HFFc6 (cell line): ENCODE data around the gene SH2D1B. TPM values are rescaled to one million over a fixed set of nuclear protein-coding genes. Genes with fewer than 3 reads are reported as not detected.

Experiments
- DNase-seq: peaks from one replicate; pipeline ENCODE4 v3.0.0-alpha.2; 2018
- H3K27ac Mint-ChIP-seq: 2 replicates; pipeline ENCODE4 v1.8.0; 2020; ENCODE audit warnings: mild to moderate bottlenecking, mixed read lengths
- H3K27me3 Mint-ChIP-seq: 2 replicates; pipeline ENCODE4 v1.8.0; 2021; ENCODE audit warnings: mild to moderate bottlenecking, moderate library complexity, mixed read lengths; ENCODE audit not compliant: insufficient read depth
- H3K36me3 Mint-ChIP-seq: 2 replicates; pipeline ENCODE4 v1.8.0; 2021; ENCODE audit warnings: low read depth, mixed read lengths
- H3K4me1 Mint-ChIP-seq: 2 replicates; pipeline ENCODE4 v1.8.0; 2020; ENCODE audit warnings: low read depth, mixed read lengths
- H3K4me3 Mint-ChIP-seq: 2 replicates; pipeline ENCODE4 v1.8.0; 2020; ENCODE audit warnings: mild to moderate bottlenecking, moderate library complexity, mixed read lengths
- H3K9me3 Mint-ChIP-seq: 2 replicates; pipeline ENCODE4 v1.8.0; 2020; ENCODE audit warnings: mild to moderate bottlenecking, mixed read lengths
- total RNA-seq, 6 experiments: library from RNA; stranded (reverse); fragmentation: NEBNext Ultra II Directional; extraction: Animal tissue kit (Norgen Biotek cat#: 25700); gene quantifications; 2 replicates in 1 of 6; 3 replicates in 5 of 6; pipeline ENCODE4 v1.2.3, GENCODE V29; 2021
- TF ChIP-seq, protein P1 (sequence below): fragments of 200-600 bp; sonication (generic); IDR thresholded peaks from 2 replicates; pipeline ENCODE4 v1.5.0; 2021; ENCODE audit warnings: antibody characterized with exemption, mild to moderate bottlenecking

SH2D1B gene
- total RNA-seq, 6 experiments from 2014 or later = not detected

- H3K4me1 Mint-ChIP-seq = peaks cover 12% of the 10 kb centered on the region
Measured at GRCh38 chr1:162389971-162390370, 22.0 kb downstream of the SH2D1B start.

GRCh38 chr1:162389021-162389818 lies 22.7 kb downstream of the SH2D1B start:
- TF ChIP-seq, protein P1, sequence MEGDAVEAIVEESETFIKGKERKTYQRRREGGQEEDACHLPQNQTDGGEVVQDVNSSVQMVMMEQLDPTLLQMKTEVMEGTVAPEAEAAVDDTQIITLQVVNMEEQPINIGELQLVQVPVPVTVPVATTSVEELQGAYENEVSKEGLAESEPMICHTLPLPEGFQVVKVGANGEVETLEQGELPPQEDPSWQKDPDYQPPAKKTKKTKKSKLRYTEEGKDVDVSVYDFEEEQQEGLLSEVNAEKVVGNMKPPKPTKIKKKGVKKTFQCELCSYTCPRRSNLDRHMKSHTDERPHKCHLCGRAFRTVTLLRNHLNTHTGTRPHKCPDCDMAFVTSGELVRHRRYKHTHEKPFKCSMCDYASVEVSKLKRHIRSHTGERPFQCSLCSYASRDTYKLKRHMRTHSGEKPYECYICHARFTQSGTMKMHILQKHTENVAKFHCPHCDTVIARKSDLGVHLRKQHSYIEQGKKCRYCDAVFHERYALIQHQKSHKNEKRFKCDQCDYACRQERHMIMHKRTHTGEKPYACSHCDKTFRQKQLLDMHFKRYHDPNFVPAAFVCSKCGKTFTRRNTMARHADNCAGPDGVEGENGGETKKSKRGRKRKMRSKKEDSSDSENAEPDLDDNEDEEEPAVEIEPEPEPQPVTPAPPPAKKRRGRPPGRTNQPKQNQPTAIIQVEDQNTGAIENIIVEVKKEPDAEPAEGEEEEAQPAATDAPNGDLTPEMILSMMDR = no peak
- DNase-seq = peak; percentile 12
- Mint-ChIP-seq H3K9me3 (no peaks in the 10 kb centered on the region), H3K27ac (no peak overlapping the region), H3K4me1 (peaks cover 12% of the 10 kb centered on the region), H3K36me3 (no peaks in the 10 kb centered on the region), H3K4me3 (no peak overlapping the region), H3K27me3 (peaks cover 35% of the 10 kb centered on the region)

More at GRCh38 chr1:162389971-162390370, 22.0 kb downstream of the SH2D1B start:
- Mint-ChIP-seq H3K27ac (no peak overlapping the region), H3K9me3 (no peaks in the 10 kb centered on the region), H3K27me3 (peaks cover 35% of the 10 kb centered on the region), H3K4me3 (no peak overlapping the region), H3K36me3 (no peaks in the 10 kb centered on the region)
- no peak for DNase-seq
- TF ChIP-seq, protein P1 = no peak

DNA sequence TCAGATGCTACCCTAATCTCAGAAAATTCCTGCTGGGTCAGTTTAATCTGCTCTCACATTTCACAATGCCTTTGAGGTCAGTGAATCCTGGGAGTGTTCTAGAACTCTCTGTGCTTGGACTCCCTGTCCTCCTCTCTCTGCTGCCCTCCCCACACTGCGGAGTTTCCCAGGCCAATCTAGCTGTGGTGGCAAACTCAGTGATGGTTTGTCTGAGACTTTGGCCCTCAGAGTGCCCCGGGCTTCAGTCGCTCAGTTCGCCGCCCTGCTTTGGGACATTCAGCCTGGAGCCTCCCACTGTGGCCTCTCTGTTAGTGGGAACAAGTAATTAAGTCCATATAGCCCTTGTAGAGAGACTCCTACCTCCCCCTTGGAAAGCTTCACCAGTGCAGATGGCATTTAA lies 23.3 kb downstream of the SH2D1B start:
- H3K36me3 Mint-ChIP-seq = no peaks in the 10 kb centered on the region
- DNase-seq = no peak
- no peak overlapping the region for H3K4me3 Mint-ChIP-seq
- no peaks in the 10 kb centered on the region for H3K9me3 Mint-ChIP-seq
- H3K27me3 Mint-ChIP-seq = peaks cover 40% of the 10 kb centered on the region
- H3K4me1 Mint-ChIP-seq = peaks cover 12% of the 10 kb centered on the region
- H3K27ac Mint-ChIP-seq = no peak overlapping the region
- TF ChIP-seq, protein P1 = no peak

DNA sequence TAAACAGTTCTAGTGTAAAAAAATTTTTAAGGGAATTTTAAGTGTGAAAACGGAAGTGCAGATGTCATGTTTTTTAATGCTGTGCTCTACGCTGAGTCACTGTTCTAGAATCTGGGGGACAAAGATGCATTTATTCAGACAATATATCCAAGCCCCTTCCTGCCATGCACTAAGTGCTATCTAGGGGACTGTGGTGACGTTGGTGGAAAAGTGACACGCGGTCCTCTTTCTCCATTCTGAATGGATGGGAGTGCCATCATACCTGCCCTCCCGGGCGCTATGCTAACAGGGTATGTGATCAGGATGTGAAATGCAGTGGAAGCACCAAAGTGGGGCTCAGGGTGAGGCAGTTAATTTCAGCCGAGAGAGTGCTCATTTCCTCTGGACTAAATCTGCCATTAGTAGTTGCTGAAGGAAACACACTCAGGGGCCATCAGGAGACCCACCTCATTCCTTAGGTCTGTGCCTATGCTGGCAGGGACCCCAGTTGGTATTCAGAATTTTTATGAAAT lies 23.8 kb downstream of the SH2D1B start:
- DNase-seq = no peak
- Mint-ChIP-seq H3K9me3 (no peaks in the 10 kb centered on the region), H3K27me3 (peaks cover 42% of the 10 kb centered on the region), H3K36me3 (no peaks in the 10 kb centered on the region), H3K4me1 (peaks cover 12% of the 10 kb centered on the region), H3K4me3 (no peak overlapping the region), H3K27ac (no peak overlapping the region)
- TF ChIP-seq, protein P1 = no peak

DNA sequence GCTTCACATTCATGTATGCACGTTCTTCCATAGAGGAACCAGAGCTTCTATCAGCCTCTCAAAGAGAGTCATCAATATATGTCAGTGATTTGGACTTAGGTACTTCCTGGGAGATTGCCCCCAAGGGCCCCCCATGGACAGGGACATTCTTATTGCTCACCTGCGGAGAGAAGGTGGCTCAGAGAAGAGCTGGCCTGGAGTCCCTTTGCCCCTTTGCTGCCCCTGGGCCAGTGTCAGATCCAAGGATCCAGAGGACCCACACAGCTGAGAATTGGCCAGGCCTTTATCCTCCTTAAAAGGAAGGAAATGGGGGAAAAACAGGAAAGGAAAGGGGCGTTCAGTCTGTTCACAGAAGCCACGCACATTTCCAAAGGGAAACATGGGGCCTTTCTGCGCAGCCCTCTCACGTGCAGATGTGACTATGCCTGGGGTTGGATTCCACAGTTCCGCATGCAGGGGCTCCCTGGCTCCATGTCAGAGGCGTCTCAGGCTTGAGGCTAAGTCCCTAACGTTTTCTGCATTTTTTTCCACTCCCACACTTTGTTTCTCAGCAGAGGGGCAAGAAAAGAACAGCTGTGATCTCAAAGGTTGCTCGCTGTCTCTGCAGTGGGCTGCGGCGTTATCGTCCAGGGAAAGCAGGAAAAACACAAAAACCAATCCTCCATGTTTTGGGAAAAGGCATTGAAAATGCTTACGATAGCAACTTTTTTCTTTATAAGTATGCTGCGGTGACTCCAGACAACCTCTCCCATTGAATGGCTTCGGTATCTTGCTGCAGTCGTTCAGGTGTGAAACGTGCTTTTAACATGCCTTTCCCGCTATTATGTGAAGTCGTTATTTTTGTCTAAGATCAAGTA lies 24.5 kb downstream of the SH2D1B start:
- TF ChIP-seq, protein P1 = no peak
- Mint-ChIP-seq H3K4me3 (no peak overlapping the region), H3K27ac (no peak overlapping the region), H3K27me3 (peaks cover 42% of the 10 kb centered on the region), H3K4me1 (peaks cover 12% of the 10 kb centered on the region), H3K36me3 (no peaks in the 10 kb centered on the region), H3K9me3 (no peaks in the 10 kb centered on the region)
- no peak for DNase-seq
